Posterior cingulate gyrus (tissue), 11 donors: Measurements from ENCODE around the gene DDX46.

Experiments
- DNase-seq, 10 donors: peaks; one replicate each; pipeline versions ENCODE4 v3.0.0 to v3.0.0-alpha.2; 2020 to 2021; ENCODE audit warnings: mixed read lengths in 3 of 10
- intact Hi-C: fragments of 100-400 bp; cut with DNase I; formaldehyde crosslinking; loops from one replicate; pipeline ENCODE4 v1.15.1; 2023

Gene DDX46

DNA sequence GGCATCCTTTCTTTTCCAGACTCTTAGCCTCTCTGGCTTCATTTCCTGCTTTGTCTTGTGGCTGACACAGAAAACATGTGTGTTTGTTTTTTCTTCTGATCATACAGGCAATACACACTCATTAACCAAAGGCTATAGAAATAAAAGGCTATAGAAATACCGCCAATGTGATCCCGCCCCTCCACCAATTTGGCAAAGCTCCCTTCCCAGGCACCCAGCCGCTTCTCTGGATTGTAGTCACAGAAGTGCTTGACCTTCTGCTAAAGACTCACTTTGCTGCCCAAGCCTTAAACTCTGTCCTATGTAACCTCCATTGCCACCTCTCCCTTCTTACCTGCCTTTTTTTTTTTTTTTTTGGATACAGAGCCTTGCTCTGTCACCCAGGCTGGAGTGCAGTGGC, 120.9 kb downstream of the DDX46 start:
- intact Hi-C loops = loop anchor here (10.0 kb wide), 1 partner anchor 145 kb away; the partner anchor contains the start of gene CAMLG
- DNase-seq = no peak
